ENCODE measurements around the gene MIPOL1. TPM values are rescaled to one million over a fixed set of nuclear protein-coding genes. Genes with fewer than 3 reads are reported as not detected.
"Not testable (repeated sequence)": the region's sequence is repeated elsewhere in the genome, so short reads cannot be mapped to it uniquely, and the experiment has no call there.

MIPOL1 gene
- total RNA-seq, 1 donor from 2014 or later: 14.6 TPM

- no peak for DNase-seq (ENCODE audit: extremely low spot score, unreplicated experiment)
- H3K36me3 Mint-ChIP-seq (ENCODE audit: unreplicated experiment): peaks cover 9% of the 10 kb centered on the region
- H3K27me3 Mint-ChIP-seq (ENCODE audit: unreplicated experiment): no peaks in the 10 kb centered on the region
- no peak for TF ChIP-seq CTCF (IDR thresholded peaks at IDR 0.05)
- H3K4me3 Mint-ChIP-seq (ENCODE audit: unreplicated experiment): no peak overlapping the region
- peaks cover 16% of the 10 kb centered on the region for H3K9me3 Mint-ChIP-seq (ENCODE audit: unreplicated experiment)
- H3K4me1 Mint-ChIP-seq (ENCODE audit: unreplicated experiment): no peaks in the 10 kb centered on the region
- H3K27ac Mint-ChIP-seq (ENCODE audit: unreplicated experiment): no peak overlapping the region
These were observed 23.3 kb downstream of the MIPOL1 start for GRCh38 chr14:37221073-37221472.

GRCh38 chr14:37223947-37224474 is 26.3 kb downstream of the MIPOL1 start:
- no peak for DNase-seq (ENCODE audit: extremely low spot score, unreplicated experiment)

GRCh38 chr14:37225668-37226067 is 27.9 kb downstream of the MIPOL1 start:
- not testable (repeated sequence) for H3K27ac Mint-ChIP-seq (ENCODE audit: unreplicated experiment); H3K4me1 Mint-ChIP-seq (ENCODE audit: unreplicated experiment); H3K4me3 Mint-ChIP-seq (ENCODE audit: unreplicated experiment); H3K36me3 Mint-ChIP-seq (ENCODE audit: unreplicated experiment); H3K27me3 Mint-ChIP-seq (ENCODE audit: unreplicated experiment); DNase-seq (ENCODE audit: extremely low spot score, unreplicated experiment)
- peaks cover 11% of the 10 kb centered on the region for H3K9me3 Mint-ChIP-seq (ENCODE audit: unreplicated experiment)

More at GRCh38 chr14:37223947-37224474, 26.3 kb downstream of the MIPOL1 start:
- no peak for TF ChIP-seq CTCF (IDR thresholded peaks at IDR 0.05)
- H3K4me3 Mint-ChIP-seq (ENCODE audit: unreplicated experiment): no peak overlapping the region
- peaks cover 9% of the 10 kb centered on the region for H3K36me3 Mint-ChIP-seq (ENCODE audit: unreplicated experiment)
- H3K9me3 Mint-ChIP-seq (ENCODE audit: unreplicated experiment): peaks cover 11% of the 10 kb centered on the region
- H3K27me3 Mint-ChIP-seq (ENCODE audit: unreplicated experiment): no peaks in the 10 kb centered on the region
- H3K27ac Mint-ChIP-seq (ENCODE audit: unreplicated experiment): no peak overlapping the region
- H3K4me1 Mint-ChIP-seq (ENCODE audit: unreplicated experiment): no peaks in the 10 kb centered on the region

- Mint-ChIP-seq H3K36me3 (ENCODE audit: unreplicated experiment) (peaks cover 4% of the 10 kb centered on the region), H3K9me3 (ENCODE audit: unreplicated experiment) (peaks cover 6% of the 10 kb centered on the region), H3K4me1 (ENCODE audit: unreplicated experiment) (no peaks in the 10 kb centered on the region), H3K27ac (ENCODE audit: unreplicated experiment) (no peak overlapping the region), H3K27me3 (ENCODE audit: unreplicated experiment) (no peaks in the 10 kb centered on the region), H3K4me3 (ENCODE audit: unreplicated experiment) (no peak overlapping the region)
- no peak for DNase-seq (ENCODE audit: extremely low spot score, unreplicated experiment)
- TF ChIP-seq CTCF (IDR thresholded peaks at IDR 0.05): peak; percentile 82
These were observed 32.9 kb downstream of the MIPOL1 start for GRCh38 chr14:37230551-37231194.

- no peaks in the 10 kb centered on the region for H3K9me3 Mint-ChIP-seq (ENCODE audit: unreplicated experiment)
- H3K36me3 Mint-ChIP-seq (ENCODE audit: unreplicated experiment): no peaks in the 10 kb centered on the region
- TF ChIP-seq CTCF (IDR thresholded peaks at IDR 0.05): peak; percentile 70
- H3K27me3 Mint-ChIP-seq (ENCODE audit: unreplicated experiment): no peaks in the 10 kb centered on the region
- no peak overlapping the region for H3K4me3 Mint-ChIP-seq (ENCODE audit: unreplicated experiment)
- no peak for DNase-seq (ENCODE audit: extremely low spot score, unreplicated experiment)
- no peaks in the 10 kb centered on the region for H3K4me1 Mint-ChIP-seq (ENCODE audit: unreplicated experiment)
- no peak overlapping the region for H3K27ac Mint-ChIP-seq (ENCODE audit: unreplicated experiment)
These were observed 35.3 kb downstream of the MIPOL1 start for GRCh38 chr14:37232907-37233481.

Data from osteocyte (in vitro differentiated cells).